Liver (tissue), 9 donors: ENCODE results near the gene CEP57. TPM values are rescaled to one million over a fixed set of nuclear protein-coding genes. Genes with fewer than 3 reads are reported as not detected.
"Not testable (repeated sequence)": the region's sequence is repeated elsewhere in the genome, so short reads cannot be mapped to it uniquely, and the experiment has no call there.

ENCODE experiments used
- DNase-seq: peaks from one replicate; pipeline ENCODE4 v3.0.0-alpha.2; 2017; ENCODE audit warnings: low spot score
- H3K27ac ChIP-seq, 2 donors: one replicate each; pipeline ENCODE4 v1.7.0; 2013; ENCODE audit warnings: inconsistent platforms in 2 of 2, low read length in 2 of 2, control low read depth in 1 of 2, low read depth in 1 of 2, mild to moderate bottlenecking in 1 of 2
- H3K27me3 ChIP-seq, 4 donors: one replicate each; pipeline versions ENCODE4 v1.6.1 to v1.7.0; 2013; ENCODE audit warnings: low read length in 3 of 4, inconsistent platforms in 1 of 4, mild to moderate bottlenecking in 1 of 4, moderate library complexity in 1 of 4; ENCODE audit not compliant: control insufficient read depth in 4 of 4, insufficient read depth in 4 of 4
- H3K36me3 ChIP-seq, 4 donors: one replicate each; pipeline versions ENCODE4 v1.6.1 to v1.7.0; 2013; ENCODE audit warnings: low read length in 3 of 4, mild to moderate bottlenecking in 3 of 4, low read depth in 1 of 4, moderate library complexity in 1 of 4; ENCODE audit not compliant: control insufficient read depth in 4 of 4, insufficient read depth in 3 of 4
- H3K4me1 ChIP-seq, 4 donors: one replicate each; pipeline versions ENCODE4 v1.6.1 to v1.7.0; 2013; ENCODE audit warnings: low read length in 3 of 4, mild to moderate bottlenecking in 3 of 4, moderate library complexity in 1 of 4; ENCODE audit not compliant: control insufficient read depth in 4 of 4, insufficient read depth in 4 of 4
- H3K4me3 ChIP-seq, 3 donors: one replicate each; pipeline versions ENCODE4 v1.6.1 to v1.7.0; 2013; ENCODE audit warnings: low read length in 3 of 3, control low read depth in 1 of 3, low read depth in 1 of 3, mild to moderate bottlenecking in 1 of 3
- H3K9ac ChIP-seq, 2 donors: one replicate each; pipeline ENCODE4 v1.7.0; 2013; ENCODE audit warnings: low read length in 2 of 2, mild to moderate bottlenecking in 2 of 2, moderate library complexity in 2 of 2, control low read depth in 1 of 2, low read depth in 1 of 2
- H3K9me3 ChIP-seq, 4 donors: one replicate each; pipeline versions ENCODE4 v1.6.1 to v1.7.0; 2013; ENCODE audit warnings: low read length in 3 of 4; ENCODE audit not compliant: control insufficient read depth in 4 of 4
- ATF3 ChIP-seq: IDR thresholded peaks from 2 replicates; pipeline ENCODE4 v1.6.1; 2016; ENCODE audit warnings: antibody characterized with exemption
- FOXA1 ChIP-seq: IDR thresholded peaks from 2 replicates; pipeline ENCODE4 v1.6.1; 2016; ENCODE audit warnings: antibody characterized with exemption
- FOXA2 ChIP-seq: IDR thresholded peaks from 2 replicates; pipeline ENCODE4 v1.6.1; 2016; ENCODE audit warnings: antibody characterized with exemption
- GABPA ChIP-seq, 2 donors: IDR thresholded peaks in 1 of 2; conservative IDR thresholded peaks in 1 of 2; 2 replicates each; pipeline ENCODE4 v1.6.1; 2016; ENCODE audit warnings: antibody characterized with exemption in 2 of 2, mild to moderate bottlenecking in 1 of 2, moderate library complexity in 1 of 2
- JUND ChIP-seq, 2 donors: IDR thresholded peaks; 2 replicates each; pipeline ENCODE4 v1.6.1; 2016; ENCODE audit warnings: antibody characterized with exemption in 2 of 2
- MAX ChIP-seq: IDR thresholded peaks from 2 replicates; pipeline ENCODE4 v1.6.1; 2016; ENCODE audit warnings: antibody characterized with exemption
- NR2F2 ChIP-seq: IDR thresholded peaks from 2 replicates; pipeline ENCODE4 v1.6.1; 2016; ENCODE audit warnings: antibody characterized with exemption
- RXRA ChIP-seq, 2 donors: IDR thresholded peaks; 2 replicates each; pipeline ENCODE4 v1.6.1; 2017 to 2018; ENCODE audit warnings: antibody characterized with exemption in 2 of 2, mild to moderate bottlenecking in 1 of 2
- ZBTB33 ChIP-seq: IDR thresholded peaks from 2 replicates; pipeline ENCODE4 v1.6.1; 2016; ENCODE audit warnings: antibody characterized with exemption
- WGBS: extraction: QIAGEN DNeasy Blood & Tissue Kit; methylation state at CpG from one replicate; pipeline ENCODE4 v1.1.7; 2013; 5-methylcytosine and 5-hydroxymethylcytosine counted together
- polyA plus RNA-seq, 2 donors: library from polyadenylated mRNA; stranded (reverse) in 1 of 2; unstranded in 1 of 2; fragments of 200-250 nt in 1 of 2; fragments of >200 nt in 1 of 2; fragmentation: Nextera tagmentation in 1 of 2; extraction: Ambion mirVana in 1 of 2; gene quantifications; one replicate each; pipeline versions ENCODE4 v1.2.1 to v1.2.3, GENCODE V29; 2013 to 2015
- total RNA-seq, 2 donors: library from RNA; depleted of rRNA; stranded (reverse); fragments of >200 nt; gene quantifications; one replicate each; pipeline ENCODE4 v1.2.3, GENCODE V29; 2014
- donor health status: healthy.
- donor health status: healthy.
- donor health status: healthy.
- donor health status: healthy.
- donor health status: healthy.

Gene CEP57
- total and polyA plus RNA-seq, 4 donors = 11.2 to 32.8 (median 31.1) TPM

GRCh38 chr11:95853138-95853537 lies 62.8 kb downstream of the CEP57 start:
- Histone ChIP-seq H3K9ac (no peak overlapping the region), H3K27ac (no peak overlapping the region), H3K4me3 (no peak overlapping the region), H3K4me1 (no peaks in the 10 kb centered on the region), H3K27me3 (no peaks in the 10 kb centered on the region), H3K36me3 (peaks cover 0 to 7% (median under 1%) of the 10 kb centered on the region in 4 donors), H3K9me3 (no peaks in the 10 kb centered on the region)
- no peak for DNase-seq
- TF ChIP-seq RXRA (IDR thresholded peaks at IDR 0.05) = no peak
- no peak for TF ChIP-seq ATF3
- TF ChIP-seq NR2F2 = no peak
- no peak for TF ChIP-seq GABPA (IDR thresholded peaks at IDR 0.05 in 1 of 2, conservative IDR thresholded peaks at IDR 0.05 in 1 of 2)
- TF ChIP-seq FOXA1 = no peak
- TF ChIP-seq JUND (IDR thresholded peaks at IDR 0.05) = no peak
- no peak for TF ChIP-seq ZBTB33
- no peak for TF ChIP-seq MAX
- TF ChIP-seq FOXA2 = no peak

- Histone ChIP-seq H3K4me3 (no peak overlapping the region), H3K27ac (no peak overlapping the region), H3K36me3 (peaks cover 0 to 7% (median 2%) of the 10 kb centered on the region in 4 donors), H3K9ac (no peak overlapping the region), H3K27me3 (no peaks in the 10 kb centered on the region), H3K4me1 (no peaks in the 10 kb centered on the region), H3K9me3 (no peaks in the 10 kb centered on the region)
- no peak for TF ChIP-seq ZBTB33
- 93% methylated on average over 2 of the region's 2 CpGs for WGBS
- DNase-seq = no peak
These were observed 63.6 kb downstream of the CEP57 start for GRCh38 chr11:95853862-95854261.

- not testable (repeated sequence) for H3K36me3 ChIP-seq, H3K27me3 ChIP-seq, H3K4me1 ChIP-seq, H3K9me3 ChIP-seq, DNase-seq, H3K9ac ChIP-seq, H3K27ac ChIP-seq, H3K4me3 ChIP-seq
- WGBS = 80% methylated on average over 5 of the region's 5 CpGs
These were observed 64.1 kb downstream of the CEP57 start for GRCh38 chr11:95854362-95854761.

- H3K4me1 ChIP-seq, H3K9ac ChIP-seq, H3K9me3 ChIP-seq, H3K27ac ChIP-seq, H3K36me3 ChIP-seq, H3K27me3 ChIP-seq, DNase-seq, H3K4me3 ChIP-seq: not testable (repeated sequence)
- WGBS = 95% methylated on average over 4 of the region's 4 CpGs
These were observed 69.7 kb downstream of the CEP57 start for GRCh38 chr11:95860024-95860423.
